Upper lobe of left lung (tissue), 6 donors: ENCODE data around the gene PRAMEF1. TPM values are rescaled to one million over a fixed set of nuclear protein-coding genes. Genes with fewer than 3 reads are reported as not detected.

Experiments
- ATAC-seq, 2 donors: fragments of 200-7000 bp; cut with Tn5 transposase; one replicate each; pipeline ENCODE4 v1.9.1; 2022; ENCODE audit warnings: mild to moderate bottlenecking in 2 of 2, moderate library complexity in 2 of 2; ENCODE audit not compliant: low FRiP score in 2 of 2
- DNase-seq, 2 donors: peaks; one replicate each; pipeline ENCODE4 v3.0.0-alpha.2; 2019 to 2020
- H3K27ac ChIP-seq, 4 donors: fragments of 200-600 bp; sonication (generic); one replicate each; pipeline ENCODE4 v1.5.1; 2016 to 2019
- H3K27me3 ChIP-seq, 4 donors: fragments of 200-600 bp; sonication (generic); one replicate each; pipeline ENCODE4 v1.5.1; 2017 to 2019
- H3K36me3 ChIP-seq, 4 donors: fragments of 200-600 bp; sonication (generic); one replicate each; pipeline ENCODE4 v1.5.1; 2016 to 2019
- H3K4me1 ChIP-seq, 4 donors: fragments of 200-600 bp; sonication (generic); one replicate each; pipeline ENCODE4 v1.5.1; 2018 to 2019
- H3K4me3 ChIP-seq, 4 donors: fragments of 200-600 bp; sonication (generic); one replicate each; pipeline ENCODE4 v1.5.1; 2017 to 2019; ENCODE audit warnings: mild to moderate bottlenecking in 2 of 4, moderate library complexity in 1 of 4
- H3K9me3 ChIP-seq, 4 donors: fragments of 200-600 bp; sonication (generic); one replicate each; pipeline ENCODE4 v1.5.1; 2018 to 2019
- EP300 ChIP-seq, 4 donors: sonication (generic); formaldehyde crosslinking; IDR thresholded peaks; one replicate each; pipeline ENCODE4 v1.5.1; 2017; ENCODE audit warnings: antibody characterized with exemption in 4 of 4, control low read depth in 2 of 4
- POLR2A ChIP-seq, 4 donors: fragments of 450-650 bp; IDR thresholded peaks; one replicate each; pipeline ENCODE4 v1.5.1; 2016 to 2017; ENCODE audit warnings: antibody characterized with exemption in 4 of 4, mild to moderate bottlenecking in 2 of 4
- POLR2AphosphoS5 ChIP-seq, 2 donors: sonication (generic); formaldehyde crosslinking; IDR thresholded peaks; one replicate each; pipeline ENCODE4 v1.5.1; 2017; ENCODE audit warnings: antibody characterized with exemption in 2 of 2
- WGBS, 2 donors: methylation state at CpG; one replicate each; pipeline ENCODE4 v1.1.5; 2017 to 2018; 5-methylcytosine and 5-hydroxymethylcytosine counted together
- total RNA-seq, 6 donors: library from RNA; depleted of rRNA in 4 of 6; stranded (reverse); fragments of >200 nt in 4 of 6; gene quantifications; one replicate each; pipeline versions ENCODE4 v1.1.0 to v1.2.1, GENCODE V29; 2016 to 2021
- TF ChIP-seq, protein P1 (sequence below), 6 experiments: fragments of 450-650 bp in 4 of 6; fragments of 200-600 bp in 2 of 6; sonication (generic) in 2 of 6; IDR thresholded peaks; one replicate each; pipeline ENCODE4 v1.5.1; 2016 to 2019; ENCODE audit warnings: antibody characterized with exemption in 6 of 6
- donor health status: DM: no; HTN: no; CAD: no; lungs with moderate emphysema.
- donor health status: DM: no; HTN: yes; CAD: no; lungs with severe emphysema.

PRAMEF1 gene
- total RNA-seq, 6 donors from 2014 or later, result not detected

DNA sequence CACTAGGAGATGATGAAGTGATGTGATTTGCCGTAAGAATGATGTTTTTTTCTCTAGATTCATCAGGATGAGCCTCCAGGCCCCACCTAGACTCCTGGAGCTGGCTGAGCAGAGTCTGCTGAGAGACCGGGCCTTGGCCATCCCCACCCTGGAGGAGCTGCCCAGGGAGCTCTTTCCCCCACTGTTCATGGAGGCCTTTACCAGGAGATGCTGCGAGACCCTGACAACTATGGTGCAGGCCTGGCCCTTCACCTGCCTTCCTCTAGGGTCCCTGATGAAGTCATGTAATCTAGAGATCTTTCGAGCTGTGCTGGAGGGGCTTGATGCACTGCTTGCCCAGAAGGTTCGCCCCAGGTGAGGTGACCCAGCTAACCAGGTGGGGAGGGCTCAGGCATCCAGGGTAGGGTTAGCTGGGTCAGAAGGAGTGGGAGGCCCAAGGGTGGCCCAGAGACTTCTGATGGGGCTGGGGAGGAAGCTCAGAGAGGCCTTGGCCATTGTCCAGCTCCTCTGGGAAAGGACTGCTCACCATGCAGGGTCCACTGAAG is 16.3 kb upstream of the PRAMEF1 start:
- no peak for DNase-seq
- no peak for ATAC-seq
- Histone ChIP-seq H3K9me3 (no peaks in the 10 kb centered on the region), H3K4me1 (no peaks in the 10 kb centered on the region), H3K27ac (no peak overlapping the region), H3K4me3 (no peak overlapping the region), H3K36me3 (no peaks in the 10 kb centered on the region), H3K27me3 (no peaks in the 10 kb centered on the region)
- 86 to 90% methylated on average over 2 to 5 of the region's 5 CpGs for WGBS, 2 donors
- TF ChIP-seq POLR2A (IDR thresholded peaks at IDR 0.05) (no peak), POLR2AphosphoS5 (IDR thresholded peaks at IDR 0.05) (no peak), EP300 (IDR thresholded peaks at IDR 0.05) (no peak)
- TF ChIP-seq, protein P1, sequence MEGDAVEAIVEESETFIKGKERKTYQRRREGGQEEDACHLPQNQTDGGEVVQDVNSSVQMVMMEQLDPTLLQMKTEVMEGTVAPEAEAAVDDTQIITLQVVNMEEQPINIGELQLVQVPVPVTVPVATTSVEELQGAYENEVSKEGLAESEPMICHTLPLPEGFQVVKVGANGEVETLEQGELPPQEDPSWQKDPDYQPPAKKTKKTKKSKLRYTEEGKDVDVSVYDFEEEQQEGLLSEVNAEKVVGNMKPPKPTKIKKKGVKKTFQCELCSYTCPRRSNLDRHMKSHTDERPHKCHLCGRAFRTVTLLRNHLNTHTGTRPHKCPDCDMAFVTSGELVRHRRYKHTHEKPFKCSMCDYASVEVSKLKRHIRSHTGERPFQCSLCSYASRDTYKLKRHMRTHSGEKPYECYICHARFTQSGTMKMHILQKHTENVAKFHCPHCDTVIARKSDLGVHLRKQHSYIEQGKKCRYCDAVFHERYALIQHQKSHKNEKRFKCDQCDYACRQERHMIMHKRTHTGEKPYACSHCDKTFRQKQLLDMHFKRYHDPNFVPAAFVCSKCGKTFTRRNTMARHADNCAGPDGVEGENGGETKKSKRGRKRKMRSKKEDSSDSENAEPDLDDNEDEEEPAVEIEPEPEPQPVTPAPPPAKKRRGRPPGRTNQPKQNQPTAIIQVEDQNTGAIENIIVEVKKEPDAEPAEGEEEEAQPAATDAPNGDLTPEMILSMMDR (IDR thresholded peaks at IDR 0.05), result no peak

- 72 to 79% methylated on average over 8 of the region's 8 CpGs for WGBS, 2 donors
- Histone ChIP-seq H3K27me3 (no peaks in the 10 kb centered on the region), H3K9me3 (no peaks in the 10 kb centered on the region), H3K36me3 (no peaks in the 10 kb centered on the region), H3K4me3 (no peak overlapping the region), H3K27ac (no peak overlapping the region), H3K4me1 (no peaks in the 10 kb centered on the region)
- ATAC-seq, result no peak
- no peak for TF ChIP-seq POLR2A (IDR thresholded peaks at IDR 0.05)
- TF ChIP-seq, protein P1 (IDR thresholded peaks at IDR 0.05), result no peak
- TF ChIP-seq POLR2AphosphoS5 (IDR thresholded peaks at IDR 0.05), result no peak
- TF ChIP-seq EP300 (IDR thresholded peaks at IDR 0.05), result no peak
- DNase-seq, result no peak
Observed at GRCh38 chr1:12775443-12775842, 15.8 kb upstream of the PRAMEF1 start.

DNA sequence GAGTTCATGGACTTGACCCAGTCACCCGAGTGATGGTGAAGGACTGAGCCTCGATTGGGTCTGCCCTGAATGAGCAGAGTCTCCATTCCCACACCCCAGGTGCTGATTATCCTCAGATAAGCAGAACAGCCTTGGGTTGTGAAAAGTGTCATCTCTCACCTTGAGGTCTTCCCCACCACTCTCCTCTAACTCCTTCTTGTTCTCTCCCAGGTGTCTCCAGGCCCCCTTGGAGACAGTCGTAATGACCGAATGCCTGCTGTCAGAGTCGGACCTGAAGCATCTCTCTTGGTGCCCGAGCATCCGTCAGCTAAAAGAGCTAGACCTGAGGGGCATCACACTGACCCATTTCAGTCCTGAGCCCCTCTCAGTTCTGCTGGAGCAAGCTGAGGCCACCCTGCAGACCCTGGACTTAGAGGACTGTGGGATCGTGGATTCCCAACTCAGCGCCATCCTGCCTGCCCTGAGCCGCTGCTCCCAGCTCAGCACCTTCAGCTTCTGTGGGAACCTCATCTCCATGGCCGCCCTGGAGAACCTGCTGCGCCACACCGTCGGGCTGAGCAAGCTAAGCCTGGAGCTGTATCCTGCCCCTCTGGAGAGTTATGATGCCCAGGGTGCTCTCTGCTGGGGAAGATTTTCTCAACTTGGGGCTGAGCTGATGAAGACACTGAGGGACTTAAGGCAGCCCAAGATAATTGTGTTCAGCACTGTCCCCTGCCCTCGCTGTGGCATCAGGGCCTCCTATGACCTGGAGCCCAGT is 14.2 kb upstream of the PRAMEF1 start:
- H3K4me1 ChIP-seq, result no peaks in the 10 kb centered on the region
- ATAC-seq (peak in 1 of 2 donors; percentile 19), DNase-seq (no peak)

GRCh38 chr1:12778061-12778460 is 13.1 kb upstream of the PRAMEF1 start:
- no peaks in the 10 kb centered on the region for H3K27me3 ChIP-seq
- ATAC-seq (no peak), DNase-seq (no peak)
- WGBS, 2 donors, result 83 to 85% methylated on average over 4 of the region's 4 CpGs
- H3K27ac ChIP-seq, result no peak overlapping the region
- TF ChIP-seq, protein P1 (IDR thresholded peaks at IDR 0.05), result no peak
- no peak for TF ChIP-seq POLR2AphosphoS5 (IDR thresholded peaks at IDR 0.05)
- no peak for TF ChIP-seq POLR2A (IDR thresholded peaks at IDR 0.05)
- TF ChIP-seq EP300 (IDR thresholded peaks at IDR 0.05), result no peak
- H3K36me3 ChIP-seq, result no peaks in the 10 kb centered on the region
- H3K4me1 ChIP-seq, result no peaks in the 10 kb centered on the region
- no peaks in the 10 kb centered on the region for H3K9me3 ChIP-seq
- no peak overlapping the region for H3K4me3 ChIP-seq

More for the DNA sequence above, 14.2 kb upstream of the PRAMEF1 start:
- 81 to 89% methylated on average over 7 to 15 of the region's 15 CpGs for WGBS, 2 donors
- Histone ChIP-seq H3K27me3 (no peaks in the 10 kb centered on the region), H3K27ac (no peak overlapping the region), H3K9me3 (no peaks in the 10 kb centered on the region), H3K36me3 (no peaks in the 10 kb centered on the region), H3K4me3 (no peak overlapping the region)
- TF ChIP-seq POLR2AphosphoS5 (IDR thresholded peaks at IDR 0.05), result no peak
- TF ChIP-seq, protein P1 (IDR thresholded peaks at IDR 0.05), result no peak
- no peak for TF ChIP-seq EP300 (IDR thresholded peaks at IDR 0.05)
- TF ChIP-seq POLR2A (IDR thresholded peaks at IDR 0.05), result no peak
